ENCODE data around the gene CASP7.

- TF ChIP-seq MAX (IDR thresholded peaks at IDR 0.05) (no peak), REST (IDR thresholded peaks at IDR 0.05) (no peak), CTCF (IDR thresholded peaks at IDR 0.05; ENCODE audit: low read depth, low read length, missing input control) (no peak), JUND (IDR thresholded peaks at IDR 0.05) (no peak), TAF1 (conservative IDR thresholded peaks at IDR 0.05) (no peak), YY1 (IDR thresholded peaks at IDR 0.05) (no peak), SP1 (IDR thresholded peaks at IDR 0.05) (no peak), RAD21 (IDR thresholded peaks at IDR 0.05) (no peak), EGR1 (IDR thresholded peaks at IDR 0.05; ENCODE audit: low read depth in 2 of 2) (no peak), HNF4A (conservative IDR thresholded peaks at IDR 0.05) (no peak)
Measured at GRCh38 chr10:113720386-113720785, 40.7 kb downstream of the CASP7 start.

Measured in liver (tissue), 3 donors.